Right atrium auricular region (tissue), 2 donors: Measurements from ENCODE around the gene ZFYVE28. TPM values are rescaled to one million over a fixed set of nuclear protein-coding genes. Genes with fewer than 3 reads are reported as not detected.

Experiments used
- DNase-seq: peaks from one replicate; pipeline ENCODE4 v3.0.0-alpha.2; 2019; ENCODE audit warnings: low spot score
- H3K27ac ChIP-seq, 2 donors: fragments of 200-600 bp; sonication (generic); 1 replicate in 1 of 2; 2 replicates in 1 of 2; pipeline ENCODE4 v1.5.1; 2016 to 2019
- H3K27me3 ChIP-seq, 2 donors: fragments of 200-600 bp; sonication (generic); one replicate each; pipeline versions ENCODE4 v1.5.1 to v1.6.0; 2017 to 2019
- H3K36me3 ChIP-seq: fragments of 200-600 bp; sonication (generic); one replicate; pipeline ENCODE4 v1.5.1; 2016
- H3K4me1 ChIP-seq, 2 donors: fragments of 200-600 bp; sonication (generic); one replicate each; pipeline versions ENCODE4 v1.5.1 to v1.6.0; 2017 to 2019
- H3K4me3 ChIP-seq, 2 donors: fragments of 200-600 bp; sonication (generic); 1 replicate in 1 of 2; 2 replicates in 1 of 2; pipeline ENCODE4 v1.5.1; 2017 to 2019; ENCODE audit warnings: mild to moderate bottlenecking in 1 of 2, moderate library complexity in 1 of 2
- H3K9me3 ChIP-seq, 2 donors: fragments of 200-600 bp; sonication (generic); one replicate each; pipeline ENCODE4 v1.5.1; 2019
- CTCF ChIP-seq, 2 donors: fragments of 200-600 bp; sonication (generic); IDR thresholded peaks; one replicate each; pipeline ENCODE4 v1.5.1; 2019; ENCODE audit warnings: antibody characterized with exemption in 2 of 2
- total RNA-seq, 2 donors: library from RNA; depleted of rRNA; stranded (reverse); fragments of >200 nt; gene quantifications; one replicate each; pipeline ENCODE4 v1.1.0, GENCODE V29; 2016

The ZFYVE28 gene
- total RNA-seq, 2 donors from 2014 or later = 3.4 to 6.0 TPM

- DNase-seq = no peak
- Histone ChIP-seq H3K4me1 (peaks cover 0 to under 1% of the 10 kb centered on the region in 2 donors), H3K4me3 (no peak overlapping the region), H3K36me3 (no peaks in the 10 kb centered on the region), H3K27me3 (no peaks in the 10 kb centered on the region), H3K9me3 (no peaks in the 10 kb centered on the region), H3K27ac (no peak overlapping the region)
- TF ChIP-seq CTCF (IDR thresholded peaks at IDR 0.05) = no peak
These were observed 131.4 kb downstream of the ZFYVE28 start for GRCh38 chr4:2286904-2287593.

GRCh38 chr4:2285613-2286381 is 132.6 kb downstream of the ZFYVE28 start:
- no peak for TF ChIP-seq CTCF (IDR thresholded peaks at IDR 0.05)
- Histone ChIP-seq H3K9me3 (no peaks in the 10 kb centered on the region), H3K27me3 (no peaks in the 10 kb centered on the region), H3K4me3 (no peak overlapping the region), H3K27ac (no peak overlapping the region), H3K4me1 (peaks cover 0 to 5% of the 10 kb centered on the region in 2 donors), H3K36me3 (no peaks in the 10 kb centered on the region)
- DNase-seq = no peak

GRCh38 chr4:2284934-2285612 is 133.4 kb downstream of the ZFYVE28 start:
- H3K4me3 ChIP-seq = no peak overlapping the region
- no peaks in the 10 kb centered on the region for H3K27me3 ChIP-seq
- H3K27ac ChIP-seq = no peak overlapping the region
- no peak for DNase-seq
- H3K4me1 ChIP-seq = peaks cover 0 to 5% of the 10 kb centered on the region in 2 donors
- no peak for TF ChIP-seq CTCF (IDR thresholded peaks at IDR 0.05)
- H3K36me3 ChIP-seq = no peaks in the 10 kb centered on the region
- H3K9me3 ChIP-seq = no peaks in the 10 kb centered on the region

DNA sequence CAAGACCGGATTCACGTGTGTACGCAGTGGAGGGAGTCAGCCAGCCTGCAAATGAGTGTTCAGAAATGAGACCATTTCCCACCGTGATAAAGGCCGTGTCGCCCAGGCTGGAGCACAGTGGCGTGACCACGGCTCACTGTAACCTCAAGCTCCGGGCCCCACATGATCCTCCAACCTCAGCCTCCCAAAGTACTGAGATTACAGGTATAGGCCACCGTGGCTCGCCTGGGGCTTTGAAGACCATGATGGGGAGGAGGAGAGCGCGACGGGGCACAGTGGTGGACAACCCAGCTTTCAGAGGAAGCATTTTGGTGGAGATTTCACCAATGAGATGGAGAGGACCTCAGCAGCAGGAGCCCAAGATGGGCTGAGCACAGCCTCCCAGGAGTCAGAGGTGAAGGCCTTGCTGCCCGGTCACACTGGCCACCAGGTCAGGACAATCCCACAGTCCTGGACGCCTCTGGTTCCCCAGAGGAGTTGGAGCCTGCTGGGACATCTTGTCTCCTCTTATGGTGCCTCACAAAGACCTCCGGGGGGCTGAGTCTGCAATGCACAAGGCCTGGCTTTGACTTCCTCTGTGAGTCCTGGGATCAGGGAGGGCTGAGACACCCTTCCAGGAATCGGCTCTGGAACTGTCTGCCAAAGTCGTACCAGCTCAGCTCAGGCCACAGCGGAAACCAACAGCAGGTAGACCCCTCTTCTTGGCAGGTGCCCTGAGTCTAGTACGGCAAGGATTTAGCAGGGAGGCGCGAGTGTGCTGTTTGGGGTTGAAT is 134.1 kb downstream of the ZFYVE28 start:
- DNase-seq = no peak
- no peak for TF ChIP-seq CTCF (IDR thresholded peaks at IDR 0.05)
- no peaks in the 10 kb centered on the region for H3K27me3 ChIP-seq

DNA sequence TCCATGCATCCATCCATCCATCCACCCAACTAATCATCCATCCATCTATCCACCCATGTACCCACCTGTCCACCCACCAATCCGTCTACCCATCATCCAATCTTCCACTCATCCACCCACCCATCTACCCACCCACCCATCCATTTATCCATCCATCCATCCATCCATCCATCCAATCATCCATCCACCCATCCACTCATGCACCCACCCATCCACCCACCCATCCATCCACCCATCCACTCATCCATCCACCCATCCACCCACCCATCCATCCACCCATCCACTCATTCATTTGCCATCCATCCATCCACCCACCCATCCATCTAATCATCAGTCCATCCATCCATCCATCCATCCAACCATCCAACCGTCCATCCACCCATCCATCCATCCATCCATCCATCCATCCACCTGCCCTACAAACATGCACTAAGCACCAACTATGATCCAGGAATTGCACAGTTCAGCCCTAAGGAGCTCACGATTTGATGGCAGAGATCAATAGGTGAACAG is 135.2 kb downstream of the ZFYVE28 start:
- Histone ChIP-seq H3K27ac (no peak overlapping the region), H3K4me1 (peaks cover 0 to 5% of the 10 kb centered on the region in 2 donors), H3K27me3 (no peaks in the 10 kb centered on the region), H3K9me3 (no peaks in the 10 kb centered on the region), H3K4me3 (no peak overlapping the region), H3K36me3 (no peaks in the 10 kb centered on the region)
- no peak for TF ChIP-seq CTCF (IDR thresholded peaks at IDR 0.05)
- DNase-seq = no peak

More for the DNA sequence above, 134.1 kb downstream of the ZFYVE28 start:
- Histone ChIP-seq H3K4me3 (no peak overlapping the region), H3K27ac (no peak overlapping the region), H3K4me1 (peaks cover 0 to 5% of the 10 kb centered on the region in 2 donors), H3K36me3 (no peaks in the 10 kb centered on the region), H3K9me3 (no peaks in the 10 kb centered on the region)
